ENCODE results near the gene ADGRB2. TPM values are rescaled to one million over a fixed set of nuclear protein-coding genes. Genes with fewer than 3 reads are reported as not detected.

Gene ADGRB2
- polyA plus RNA-seq, 1 experiment = 5.4 TPM

- Histone ChIP-seq H3K4me3 (ENCODE audit: low read depth, low read length) (no peak overlapping the region), H3K27ac (ENCODE audit: low read depth, low read length) (peak overlapping the region; percentile 93), H3K27me3 (ENCODE audit: control insufficient read depth, insufficient read depth, low read length) (no peaks in the 10 kb centered on the region), H3K9me3 (ENCODE audit: control insufficient read depth, insufficient read depth, low read length) (no peaks in the 10 kb centered on the region)
- no peak for DNase-seq (ENCODE audit: low read depth, low spot score)
- POLR2A ChIA-PET = interaction anchor here (1.0 to 3.0 kb wide), 2 partner anchors 12 to 100 kb away, joined by 3 to 15 read pairs; no protein-coding TSS in a partner anchor
- TF ChIP-seq, protein P1, sequence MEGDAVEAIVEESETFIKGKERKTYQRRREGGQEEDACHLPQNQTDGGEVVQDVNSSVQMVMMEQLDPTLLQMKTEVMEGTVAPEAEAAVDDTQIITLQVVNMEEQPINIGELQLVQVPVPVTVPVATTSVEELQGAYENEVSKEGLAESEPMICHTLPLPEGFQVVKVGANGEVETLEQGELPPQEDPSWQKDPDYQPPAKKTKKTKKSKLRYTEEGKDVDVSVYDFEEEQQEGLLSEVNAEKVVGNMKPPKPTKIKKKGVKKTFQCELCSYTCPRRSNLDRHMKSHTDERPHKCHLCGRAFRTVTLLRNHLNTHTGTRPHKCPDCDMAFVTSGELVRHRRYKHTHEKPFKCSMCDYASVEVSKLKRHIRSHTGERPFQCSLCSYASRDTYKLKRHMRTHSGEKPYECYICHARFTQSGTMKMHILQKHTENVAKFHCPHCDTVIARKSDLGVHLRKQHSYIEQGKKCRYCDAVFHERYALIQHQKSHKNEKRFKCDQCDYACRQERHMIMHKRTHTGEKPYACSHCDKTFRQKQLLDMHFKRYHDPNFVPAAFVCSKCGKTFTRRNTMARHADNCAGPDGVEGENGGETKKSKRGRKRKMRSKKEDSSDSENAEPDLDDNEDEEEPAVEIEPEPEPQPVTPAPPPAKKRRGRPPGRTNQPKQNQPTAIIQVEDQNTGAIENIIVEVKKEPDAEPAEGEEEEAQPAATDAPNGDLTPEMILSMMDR (IDR thresholded peaks at IDR 0.05; ENCODE audit: low read depth, low read length) = no peak
- CTCF ChIA-PET = interaction anchor here (0.9 to 1.7 kb wide), 5 partner anchors 16 to 26 kb away, joined by 4 to 6 read pairs (median 5); no protein-coding TSS in a partner anchor
Observed at GRCh38 chr1:31689379-31689778, 74.8 kb downstream of the ADGRB2 start.

DNA sequence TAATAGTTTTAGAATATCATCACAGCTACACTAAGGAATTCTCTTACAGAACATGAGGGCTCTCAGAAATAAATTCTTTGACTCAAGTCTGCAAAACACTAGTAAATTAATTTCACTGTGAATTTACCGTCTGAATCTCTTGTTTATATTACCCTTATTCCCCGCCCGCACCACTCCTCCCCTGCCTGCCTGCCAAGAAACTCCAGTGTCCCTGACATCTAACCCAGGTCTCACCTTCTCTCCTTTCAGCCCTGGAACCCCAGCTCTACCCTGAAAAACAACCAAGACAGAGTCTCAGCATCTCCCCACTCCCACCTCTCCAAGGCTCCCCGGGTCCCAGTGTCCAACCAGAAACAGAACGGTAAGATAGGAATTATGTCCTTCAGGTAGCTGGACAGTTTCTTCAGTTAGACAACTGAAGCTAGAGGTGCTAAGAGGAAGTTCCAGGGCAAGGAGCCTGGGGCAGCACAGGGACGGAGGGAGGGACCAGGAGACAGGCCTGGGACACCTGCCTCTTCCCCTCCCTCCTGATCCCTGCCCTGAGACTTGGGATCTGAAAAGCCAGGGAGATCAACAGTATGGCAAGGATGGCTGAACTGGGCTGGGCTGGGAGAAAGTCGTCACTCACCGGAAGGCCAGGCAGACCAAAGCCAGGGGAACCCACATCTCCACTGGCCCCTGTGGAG, 75.8 kb downstream of the ADGRB2 start:
- POLR2A ChIA-PET = interaction anchor here (1.0 kb wide), 1 partner anchor 16 kb away, joined by 4 read pairs; the partner anchor contains the start of gene COL16A1
- CTCF ChIA-PET = interaction anchor here (0.9 to 1.4 kb wide), 3 partner anchors 17 to 27 kb away, joined by 4 to 6 read pairs (median 6); no protein-coding TSS in a partner anchor

GRCh38 chr1:31687601-31688000, 76.5 kb downstream of the ADGRB2 start:
- no peaks in the 10 kb centered on the region for H3K9me3 ChIP-seq (ENCODE audit: control insufficient read depth, insufficient read depth, low read length)
- H3K27ac ChIP-seq (ENCODE audit: low read depth, low read length) = no peak overlapping the region
- H3K4me3 ChIP-seq (ENCODE audit: low read depth, low read length) = no peak overlapping the region
- H3K27me3 ChIP-seq (ENCODE audit: control insufficient read depth, insufficient read depth, low read length) = no peaks in the 10 kb centered on the region
- no peak for DNase-seq (ENCODE audit: low read depth, low spot score)
- CTCF ChIA-PET = no interaction called here
- POLR2A ChIA-PET = interaction anchor here (0.7 to 1.0 kb wide), 2 partner anchors 16 to 18 kb away, joined by 3 to 4 read pairs; partner anchors contain the start of gene COL16A1
- TF ChIP-seq, protein P1 (IDR thresholded peaks at IDR 0.05; ENCODE audit: low read depth, low read length) = no peak

More for the DNA sequence above, 75.8 kb downstream of the ADGRB2 start:
- peak overlapping the region; percentile 61 for H3K27ac ChIP-seq (ENCODE audit: low read depth, low read length)
- no peaks in the 10 kb centered on the region for H3K9me3 ChIP-seq (ENCODE audit: control insufficient read depth, insufficient read depth, low read length)
- no peaks in the 10 kb centered on the region for H3K27me3 ChIP-seq (ENCODE audit: control insufficient read depth, insufficient read depth, low read length)
- no peak for DNase-seq (ENCODE audit: low read depth, low spot score)
- H3K4me3 ChIP-seq (ENCODE audit: low read depth, low read length) = no peak overlapping the region
- TF ChIP-seq, protein P1 (IDR thresholded peaks at IDR 0.05; ENCODE audit: low read depth, low read length) = no peak

- DNase-seq (ENCODE audit: low read depth, low spot score) = no peak
- CTCF ChIA-PET = interaction anchor here (1.0 kb wide), 1 partner anchor 30 kb away, joined by 3 read pairs; no protein-coding TSS in a partner anchor
- Histone ChIP-seq H3K27ac (ENCODE audit: low read depth, low read length) (no peak overlapping the region), H3K4me3 (ENCODE audit: low read depth, low read length) (no peak overlapping the region), H3K27me3 (ENCODE audit: control insufficient read depth, insufficient read depth, low read length) (no peaks in the 10 kb centered on the region), H3K9me3 (ENCODE audit: control insufficient read depth, insufficient read depth, low read length) (no peaks in the 10 kb centered on the region)
- POLR2A ChIA-PET = interaction anchor here (1.6 kb wide), 1 partner anchor 15 kb away, joined by 5 read pairs; no protein-coding TSS in a partner anchor
- TF ChIP-seq, protein P1 (IDR thresholded peaks at IDR 0.05; ENCODE audit: low read depth, low read length) = no peak
Observed at GRCh38 chr1:31685795-31686194, 78.3 kb downstream of the ADGRB2 start.

DNA sequence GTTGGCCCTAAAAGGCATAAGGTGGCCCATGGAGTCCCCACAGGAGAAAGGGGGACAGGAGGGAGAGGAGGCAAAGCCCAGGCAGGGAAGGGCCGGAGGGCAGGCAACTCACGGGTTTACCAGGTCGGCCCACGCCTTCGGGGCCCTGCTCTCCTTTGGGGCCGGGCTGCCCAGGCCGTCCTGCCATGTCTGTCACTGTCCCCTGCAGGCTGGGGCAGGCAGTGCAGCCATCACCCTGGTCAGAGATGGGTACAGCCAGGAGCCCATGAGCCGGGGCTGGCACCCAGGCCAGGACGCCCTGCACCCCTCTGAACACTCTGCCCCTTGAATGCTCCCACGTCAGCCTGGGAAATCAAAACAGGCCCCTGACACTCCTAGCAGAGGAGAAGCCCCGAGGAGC, 80.1 kb downstream of the ADGRB2 start:
- no peak for DNase-seq (ENCODE audit: low read depth, low spot score)
- ChIA-PET POLR2A (interaction anchor here (0.6 kb wide), 1 partner anchor 20 kb away, joined by 3 read pairs; the partner anchor contains the start of gene COL16A1), CTCF (no interaction called here)
- H3K27me3 ChIP-seq (ENCODE audit: control insufficient read depth, insufficient read depth, low read length) = no peaks in the 10 kb centered on the region
- H3K27ac ChIP-seq (ENCODE audit: low read depth, low read length) = no peak overlapping the region
- TF ChIP-seq, protein P1 (IDR thresholded peaks at IDR 0.05; ENCODE audit: low read depth, low read length) = peak; percentile 31; the same call in 1 of the 2 replicates
- no peak overlapping the region for H3K4me3 ChIP-seq (ENCODE audit: low read depth, low read length)
- no peaks in the 10 kb centered on the region; the same call in 1 of the 2 replicates for H3K9me3 ChIP-seq (ENCODE audit: control insufficient read depth, insufficient read depth, low read length)
